Smooth muscle cell of the brain vasculature (primary cell): ENCODE results near the gene EDAR.

Source experiments
- DNase-seq: peaks from one replicate; pipeline ENCODE4 v3.0.0-alpha.2; 2012; ENCODE audit warnings: low read depth, low spot score

EDAR gene

DNA sequence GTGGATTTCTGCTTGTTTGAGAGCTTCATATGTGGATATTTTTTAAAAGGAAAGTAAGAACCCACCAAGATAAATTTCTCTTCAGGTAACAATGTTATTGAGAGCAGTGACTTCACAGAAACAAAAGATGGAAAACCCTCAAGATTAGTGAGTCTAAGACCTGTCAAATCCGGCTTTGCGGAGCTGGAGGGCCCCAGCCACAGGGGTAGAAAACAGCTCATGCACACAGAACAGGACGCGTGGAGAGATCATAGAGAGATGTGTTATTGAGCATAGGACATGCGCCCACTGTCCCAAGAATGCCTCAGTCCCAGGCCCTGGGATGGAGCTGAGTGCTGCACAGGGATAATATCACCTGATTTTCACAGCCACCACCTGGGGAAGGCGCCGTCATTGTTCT lies 21.3 kb downstream of the EDAR start:
- no peak for DNase-seq

DNA sequence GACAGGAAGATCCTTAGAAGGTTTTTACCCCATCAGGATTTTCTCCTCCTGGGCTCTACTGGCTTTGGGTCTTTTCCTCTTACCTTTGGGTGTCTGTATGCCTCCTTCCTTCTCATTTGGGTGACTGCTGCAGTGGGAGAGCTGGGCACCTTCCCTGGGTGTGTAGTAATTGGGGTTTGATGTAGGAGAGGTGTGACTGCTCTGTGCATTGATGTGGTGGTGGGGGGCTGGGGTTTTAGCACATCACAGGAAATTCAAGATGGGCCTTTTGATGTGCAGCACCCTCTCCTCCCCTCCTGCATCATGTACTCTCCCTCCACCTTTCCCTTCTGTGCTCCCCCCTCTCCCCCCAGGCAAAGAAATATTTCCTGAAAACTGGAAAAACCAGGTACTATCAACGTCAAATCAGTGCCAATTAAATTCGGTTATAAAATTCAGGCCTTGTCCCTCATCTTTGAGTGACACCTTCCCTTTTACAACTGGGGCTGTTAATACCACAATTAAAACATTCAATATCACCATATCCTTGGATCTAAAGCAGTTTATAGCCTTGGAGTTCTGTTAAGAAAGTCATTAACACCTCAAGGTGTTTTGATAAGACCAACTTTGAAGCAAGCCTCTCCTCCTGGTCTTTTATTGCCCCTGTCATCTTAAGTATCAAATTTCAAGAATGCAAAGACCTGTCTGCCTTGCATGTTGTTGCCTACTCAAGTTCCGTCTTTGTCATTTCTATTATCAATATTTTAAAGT lies 23.3 kb downstream of the EDAR start:
- no peak for DNase-seq

GRCh38 chr2:108963057-108963456 lies 26.0 kb downstream of the EDAR start:
- DNase-seq = no peak

GRCh38 chr2:108961796-108962195 lies 27.2 kb downstream of the EDAR start:
- no peak for DNase-seq

DNA sequence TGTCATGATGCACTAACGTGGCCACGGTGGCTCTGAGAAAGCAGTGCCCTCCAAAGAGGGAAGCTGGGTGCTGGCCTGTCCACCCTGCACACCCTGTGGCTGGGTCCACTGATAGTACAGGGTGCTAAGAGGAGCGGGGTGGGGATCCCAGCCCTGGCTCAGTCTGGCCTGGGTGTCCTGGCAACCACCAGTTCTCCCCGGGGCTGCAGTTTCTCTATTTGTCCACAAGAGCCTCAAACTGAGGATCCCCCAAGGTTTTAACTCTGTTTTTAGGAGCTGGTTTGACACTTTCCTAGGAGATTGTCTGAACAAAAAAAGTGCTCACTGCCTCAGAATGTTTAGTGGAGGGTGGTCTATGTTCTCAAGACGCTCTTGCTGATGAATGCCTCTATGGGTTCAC lies 29.0 kb downstream of the EDAR start:
- DNase-seq = no peak

GRCh38 chr2:108959401-108959800 lies 29.6 kb downstream of the EDAR start:
- no peak for DNase-seq

- DNase-seq = no peak
Measured at GRCh38 chr2:108958632-108959341, 30.2 kb downstream of the EDAR start.

DNA sequence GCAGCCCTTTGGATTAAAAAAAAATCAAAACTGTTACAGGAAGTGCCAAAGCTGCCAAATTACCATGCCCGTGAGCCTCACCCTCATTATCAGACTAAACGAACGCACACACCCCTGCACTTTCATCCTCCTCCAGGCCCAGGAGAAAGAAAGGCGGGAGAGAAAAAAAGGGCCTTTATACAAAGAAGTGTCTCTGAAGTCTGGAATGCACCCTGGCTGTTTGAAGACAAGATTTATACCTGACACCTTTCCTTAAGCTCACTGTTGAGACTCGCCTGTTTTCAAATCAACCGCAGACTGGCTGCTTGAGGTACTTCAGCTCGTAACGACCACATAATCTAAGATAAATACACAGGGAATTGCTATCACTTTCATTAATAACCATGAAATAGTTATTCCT lies 31.0 kb downstream of the EDAR start:
- DNase-seq = no peak

- DNase-seq = no peak
Measured at GRCh38 chr2:108956375-108956774, 32.6 kb downstream of the EDAR start.

DNA sequence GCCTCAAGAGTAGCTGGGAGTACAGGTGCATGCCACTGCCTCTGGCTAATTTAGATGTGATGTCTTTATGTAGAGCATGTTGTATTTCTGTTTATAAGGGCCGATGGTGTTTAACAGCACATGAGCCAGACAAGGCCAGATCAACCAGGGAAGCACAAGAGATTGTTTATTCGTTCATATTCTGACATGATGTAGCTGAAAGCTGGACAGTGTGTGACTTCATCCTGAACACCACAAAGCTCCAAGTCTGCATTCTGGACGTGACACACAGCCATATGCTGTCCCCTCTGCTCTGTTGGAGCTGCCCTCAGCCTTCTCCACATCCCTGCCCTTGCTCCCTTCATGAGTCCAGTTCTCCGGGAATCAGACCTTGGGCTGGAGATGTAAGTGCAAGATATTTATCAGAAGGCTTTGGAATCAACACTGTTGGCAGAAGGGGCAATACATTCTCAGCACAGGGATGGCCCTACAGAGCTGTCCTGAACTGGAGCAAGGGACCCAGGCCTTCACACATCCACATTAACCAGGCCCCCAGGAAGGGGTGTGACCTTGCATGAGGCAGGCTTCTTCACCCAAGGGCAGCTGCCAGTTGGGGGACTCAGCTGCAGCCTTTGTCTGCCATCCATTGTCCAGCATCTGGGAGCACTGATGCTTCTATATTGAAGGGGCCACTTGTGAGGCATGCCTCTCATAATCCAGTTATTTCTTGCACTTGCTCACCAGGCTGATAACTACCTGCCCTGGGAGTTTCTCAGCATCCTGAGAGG lies 38.5 kb downstream of the EDAR start:
- DNase-seq = no peak

- DNase-seq = no peak
Measured at GRCh38 chr2:108949316-108950239, 39.4 kb downstream of the EDAR start.

DNA sequence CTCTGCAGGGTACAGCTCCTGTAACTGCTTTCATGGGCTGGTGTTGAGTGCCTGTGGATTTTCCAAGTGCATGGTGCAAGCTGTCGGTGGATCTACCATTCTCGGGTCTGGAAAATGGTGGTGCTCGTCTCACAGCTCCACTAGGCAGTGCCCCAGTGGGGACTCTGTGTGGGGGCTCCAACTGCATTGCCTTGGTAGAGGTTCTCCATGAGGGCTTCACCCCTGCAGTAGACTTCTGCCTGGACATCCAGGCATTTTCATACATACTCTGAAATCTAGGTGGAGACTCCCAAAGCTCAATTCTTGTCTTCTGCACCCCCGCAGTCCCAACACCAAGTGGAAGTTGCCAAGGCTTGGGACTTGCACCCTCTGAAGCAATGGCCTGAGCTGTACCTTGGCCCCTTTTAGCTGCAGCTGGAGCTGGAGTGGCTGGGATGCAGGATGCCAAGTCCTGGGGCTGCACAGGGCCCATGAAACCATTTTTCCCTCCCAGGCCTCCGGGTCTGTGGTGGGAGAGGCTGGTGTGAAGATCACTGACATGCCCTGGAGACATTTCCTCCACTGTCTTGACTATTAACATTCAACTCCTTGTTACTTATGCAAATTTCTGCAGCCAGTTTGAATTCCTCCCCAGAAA lies 41.6 kb downstream of the EDAR start:
- no peak for DNase-seq

GRCh38 chr2:108946442-108946841 lies 42.6 kb downstream of the EDAR start:
- no peak for DNase-seq

DNA sequence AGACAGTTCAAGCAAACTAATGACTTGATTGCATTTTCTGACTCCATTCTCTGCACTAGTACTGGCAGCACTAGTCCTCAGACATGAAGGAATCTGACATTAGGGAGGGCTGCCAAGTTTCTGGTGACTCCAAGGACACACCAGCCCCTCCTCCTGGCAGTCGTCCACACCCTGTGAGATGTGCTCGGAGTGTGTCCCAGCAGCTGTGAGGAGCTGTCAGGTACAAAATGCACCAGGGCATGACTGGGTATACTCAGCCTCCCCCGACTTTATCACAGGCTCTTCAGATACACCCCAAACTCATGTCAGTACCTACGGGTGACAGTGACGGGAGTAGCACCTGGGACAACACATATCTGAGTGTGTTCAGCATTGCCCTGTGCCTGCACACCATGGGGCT lies 43.1 kb downstream of the EDAR start:
- DNase-seq = no peak

- DNase-seq = no peak
Measured at GRCh38 chr2:108944601-108945331, 44.3 kb downstream of the EDAR start.

DNA sequence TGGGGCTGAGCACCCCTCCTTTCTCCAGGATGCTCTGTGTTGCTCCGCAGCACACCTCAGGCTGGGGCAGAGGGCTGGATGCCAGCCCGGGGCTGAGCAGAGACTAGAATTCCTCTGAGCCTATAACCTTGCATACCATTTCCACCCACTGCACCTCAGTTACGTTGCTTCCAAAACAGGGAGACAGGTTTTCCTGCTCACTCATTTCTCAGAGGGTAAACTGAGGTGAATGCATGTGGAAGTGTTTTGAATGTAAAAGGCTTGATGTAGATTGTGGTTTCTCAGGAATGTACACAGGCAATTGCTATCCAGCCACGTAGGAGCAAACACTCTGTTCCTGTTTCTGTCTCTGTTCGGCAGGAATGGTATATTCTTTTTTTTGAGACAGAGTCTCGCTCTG lies 45.3 kb downstream of the EDAR start:
- DNase-seq = no peak

- DNase-seq = no peak
Measured at GRCh38 chr2:108942888-108943287, 46.1 kb downstream of the EDAR start.

GRCh38 chr2:108942231-108942825 lies 46.7 kb downstream of the EDAR start:
- DNase-seq = no peak

DNA sequence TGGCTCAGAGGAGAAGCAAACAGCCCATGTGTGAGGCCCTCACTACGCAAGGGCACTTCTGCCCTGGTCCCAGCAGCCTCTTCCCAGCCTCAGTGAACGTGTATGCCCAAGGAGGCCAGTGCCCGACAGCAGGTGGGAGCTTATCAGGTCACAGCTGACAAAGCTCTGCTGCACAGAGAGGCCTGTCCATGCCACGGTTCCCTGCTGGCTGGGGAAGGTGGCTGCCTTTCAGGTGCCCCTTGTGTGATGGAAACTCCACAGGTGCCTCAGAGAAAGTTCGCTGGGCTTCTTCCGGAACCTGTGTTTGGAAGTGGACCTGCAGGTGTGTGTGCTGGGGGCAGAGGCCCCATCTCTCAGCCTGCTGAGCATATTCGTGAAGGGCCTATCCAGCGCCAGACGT lies 47.3 kb downstream of the EDAR start:
- DNase-seq = no peak

GRCh38 chr2:108941161-108941665 lies 47.8 kb downstream of the EDAR start:
- no peak for DNase-seq
